ENCODE results near the gene SOAT2.
"Not testable (repeated sequence)": the region's sequence is repeated elsewhere in the genome, so short reads cannot be mapped to it uniquely, and the experiment has no call there.

The SOAT2 gene

GRCh38 chr12:53105712-53106439 is 2.6 kb downstream of the SOAT2 start:
- DNase-seq (ENCODE audit: low spot score), result no peak

- DNase-seq (ENCODE audit: low spot score), result no peak
These were observed 3.8 kb downstream of the SOAT2 start for GRCh38 chr12:53107122-53107521.

- not testable (repeated sequence) for DNase-seq (ENCODE audit: low spot score)
These were observed 9.1 kb downstream of the SOAT2 start for GRCh38 chr12:53112431-53112830.

GRCh38 chr12:53113136-53113705 is 9.9 kb downstream of the SOAT2 start:
- DNase-seq (ENCODE audit: low spot score), result no peak

GRCh38 chr12:53113951-53114350 is 10.7 kb downstream of the SOAT2 start:
- DNase-seq (ENCODE audit: low spot score), result no peak

- no peak for DNase-seq (ENCODE audit: low spot score)
These were observed 12.0 kb downstream of the SOAT2 start for GRCh38 chr12:53115112-53115890.

GRCh38 chr12:53115891-53116648 is 12.8 kb downstream of the SOAT2 start:
- DNase-seq (ENCODE audit: low spot score), result no peak

GRCh38 chr12:53118751-53119300 is 15.5 kb downstream of the SOAT2 start:
- no peak for DNase-seq (ENCODE audit: low spot score)

GRCh38 chr12:53120685-53121525 is 17.6 kb downstream of the SOAT2 start:
- no peak for DNase-seq (ENCODE audit: low spot score)

GRCh38 chr12:53122961-53123468 is 19.7 kb downstream of the SOAT2 start:
- DNase-seq (ENCODE audit: low spot score), result no peak

- DNase-seq (ENCODE audit: low spot score), result no peak
These were observed 20.5 kb downstream of the SOAT2 start for GRCh38 chr12:53123578-53124351.

- no peak for DNase-seq (ENCODE audit: low spot score)
These were observed 21.1 kb downstream of the SOAT2 start for GRCh38 chr12:53124352-53124723.

GRCh38 chr12:53127169-53127568 is 23.9 kb downstream of the SOAT2 start:
- DNase-seq (ENCODE audit: low spot score), result no peak

GRCh38 chr12:53128780-53129569 is 25.7 kb downstream of the SOAT2 start:
- DNase-seq (ENCODE audit: low spot score), result no peak

- DNase-seq (ENCODE audit: low spot score), result no peak
These were observed 28.6 kb downstream of the SOAT2 start for GRCh38 chr12:53131844-53132243.

- no peak for DNase-seq (ENCODE audit: low spot score)
These were observed 30.4 kb downstream of the SOAT2 start for GRCh38 chr12:53133722-53134121.

- no peak for DNase-seq (ENCODE audit: low spot score)
These were observed 40.1 kb downstream of the SOAT2 start for GRCh38 chr12:53143355-53143754.

GRCh38 chr12:53145383-53146260 is 42.3 kb downstream of the SOAT2 start:
- no peak for DNase-seq (ENCODE audit: low spot score)
